Measurements from ENCODE around the gene PIGM.

The PIGM gene

GRCh38 chr1:159987186-159987585, 44.6 kb downstream of the PIGM start:
- H3K9ac ChIP-seq (ENCODE audit: low read length) = no peak overlapping the region
- no peaks in the 10 kb centered on the region for H3K9me3 ChIP-seq (ENCODE audit: low read length)
- no peaks in the 10 kb centered on the region for H3K4me1 ChIP-seq (ENCODE audit: insufficient read depth, low read length, severe bottlenecking)
- H3K4me3 ChIP-seq (ENCODE audit: low read depth, low read length, poor library complexity, severe bottlenecking) = no peak overlapping the region
- H3K36me3 ChIP-seq (ENCODE audit: insufficient read depth, low read length) = no peaks in the 10 kb centered on the region
- peaks cover 3% of the 10 kb centered on the region; the same call in 1 of the 2 replicates for H3K27me3 ChIP-seq (ENCODE audit: insufficient read depth, low read length)
- H3K79me2 ChIP-seq (ENCODE audit: insufficient read depth, low read length) = no peaks in the 10 kb centered on the region
- no peaks in the 10 kb centered on the region for H3F3A ChIP-seq (ENCODE audit: insufficient read depth, low read length)
- no peaks in the 10 kb centered on the region for H3K9me2 ChIP-seq (ENCODE audit: low read depth, low read length)
- TF ChIP-seq EZH2 (IDR thresholded peaks at IDR 0.05; ENCODE audit: borderline replicate concordance, low read length) = no peak
- TF ChIP-seq, protein P1, sequence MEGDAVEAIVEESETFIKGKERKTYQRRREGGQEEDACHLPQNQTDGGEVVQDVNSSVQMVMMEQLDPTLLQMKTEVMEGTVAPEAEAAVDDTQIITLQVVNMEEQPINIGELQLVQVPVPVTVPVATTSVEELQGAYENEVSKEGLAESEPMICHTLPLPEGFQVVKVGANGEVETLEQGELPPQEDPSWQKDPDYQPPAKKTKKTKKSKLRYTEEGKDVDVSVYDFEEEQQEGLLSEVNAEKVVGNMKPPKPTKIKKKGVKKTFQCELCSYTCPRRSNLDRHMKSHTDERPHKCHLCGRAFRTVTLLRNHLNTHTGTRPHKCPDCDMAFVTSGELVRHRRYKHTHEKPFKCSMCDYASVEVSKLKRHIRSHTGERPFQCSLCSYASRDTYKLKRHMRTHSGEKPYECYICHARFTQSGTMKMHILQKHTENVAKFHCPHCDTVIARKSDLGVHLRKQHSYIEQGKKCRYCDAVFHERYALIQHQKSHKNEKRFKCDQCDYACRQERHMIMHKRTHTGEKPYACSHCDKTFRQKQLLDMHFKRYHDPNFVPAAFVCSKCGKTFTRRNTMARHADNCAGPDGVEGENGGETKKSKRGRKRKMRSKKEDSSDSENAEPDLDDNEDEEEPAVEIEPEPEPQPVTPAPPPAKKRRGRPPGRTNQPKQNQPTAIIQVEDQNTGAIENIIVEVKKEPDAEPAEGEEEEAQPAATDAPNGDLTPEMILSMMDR (IDR thresholded peaks at IDR 0.05; ENCODE audit: low read length) = no peak
- no peak overlapping the region for H3K4me2 ChIP-seq (ENCODE audit: low read length)
- no peak overlapping the region for H2AFZ ChIP-seq (ENCODE audit: low read length)
- no peak overlapping the region for H3K27ac ChIP-seq (ENCODE audit: low read depth, low read length, poor library complexity, severe bottlenecking)
- H4K20me1 ChIP-seq (ENCODE audit: insufficient read depth, low read length) = no peaks in the 10 kb centered on the region

DNA sequence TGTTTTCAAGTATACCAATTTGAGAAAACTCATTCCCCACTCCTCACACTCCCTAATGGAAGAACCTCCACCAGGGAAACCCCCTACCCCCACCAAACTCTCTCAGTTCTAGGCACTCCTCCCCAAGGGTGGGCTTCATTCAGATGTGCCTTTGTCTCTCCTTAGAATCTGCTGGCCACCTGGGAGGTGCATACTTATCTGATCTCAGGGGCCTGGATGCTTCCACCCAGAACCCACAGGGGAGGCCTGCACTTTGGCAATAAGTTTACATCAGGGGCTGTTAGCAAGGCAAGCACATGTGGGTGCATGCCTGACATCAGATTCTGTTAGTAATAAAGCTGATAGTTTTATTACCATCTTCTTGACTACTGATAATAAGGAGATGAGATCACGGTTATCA, 45.3 kb downstream of the PIGM start:
- Histone ChIP-seq H3K79me2 (ENCODE audit: insufficient read depth, low read length) (no peaks in the 10 kb centered on the region), H2AFZ (ENCODE audit: low read length) (no peak overlapping the region), H3K9ac (ENCODE audit: low read length) (no peak overlapping the region), H3K4me2 (ENCODE audit: low read length) (no peak overlapping the region), H3K27ac (ENCODE audit: low read depth, low read length, poor library complexity, severe bottlenecking) (no peak overlapping the region), H3K27me3 (ENCODE audit: insufficient read depth, low read length) (peaks cover 3% of the 10 kb centered on the region; the same call in 1 of the 2 replicates), H3K4me3 (ENCODE audit: low read depth, low read length, poor library complexity, severe bottlenecking) (no peak overlapping the region), H4K20me1 (ENCODE audit: insufficient read depth, low read length) (no peaks in the 10 kb centered on the region), H3K9me3 (ENCODE audit: low read length) (no peaks in the 10 kb centered on the region), H3K36me3 (ENCODE audit: insufficient read depth, low read length) (no peaks in the 10 kb centered on the region), H3F3A (ENCODE audit: insufficient read depth, low read length) (no peaks in the 10 kb centered on the region), H3K9me2 (ENCODE audit: low read depth, low read length) (no peaks in the 10 kb centered on the region), H3K4me1 (ENCODE audit: insufficient read depth, low read length, severe bottlenecking) (no peaks in the 10 kb centered on the region)
- TF ChIP-seq EZH2 (IDR thresholded peaks at IDR 0.05; ENCODE audit: borderline replicate concordance, low read length) = no peak
- TF ChIP-seq, protein P1 (IDR thresholded peaks at IDR 0.05; ENCODE audit: low read length) = no peak

GRCh38 chr1:159986093-159986492, 45.7 kb downstream of the PIGM start:
- Histone ChIP-seq H3K4me2 (ENCODE audit: low read length) (no peak overlapping the region), H3K27ac (ENCODE audit: low read depth, low read length, poor library complexity, severe bottlenecking) (no peak overlapping the region), H3K36me3 (ENCODE audit: insufficient read depth, low read length) (no peaks in the 10 kb centered on the region), H3F3A (ENCODE audit: insufficient read depth, low read length) (no peaks in the 10 kb centered on the region), H3K4me3 (ENCODE audit: low read depth, low read length, poor library complexity, severe bottlenecking) (no peak overlapping the region), H3K9me3 (ENCODE audit: low read length) (no peaks in the 10 kb centered on the region), H3K4me1 (ENCODE audit: insufficient read depth, low read length, severe bottlenecking) (no peaks in the 10 kb centered on the region), H3K9me2 (ENCODE audit: low read depth, low read length) (no peaks in the 10 kb centered on the region), H4K20me1 (ENCODE audit: insufficient read depth, low read length) (no peaks in the 10 kb centered on the region), H2AFZ (ENCODE audit: low read length) (no peak overlapping the region), H3K79me2 (ENCODE audit: insufficient read depth, low read length) (no peaks in the 10 kb centered on the region), H3K27me3 (ENCODE audit: insufficient read depth, low read length) (peaks cover 3% of the 10 kb centered on the region; the same call in 1 of the 2 replicates), H3K9ac (ENCODE audit: low read length) (no peak overlapping the region)
- TF ChIP-seq, protein P1 (IDR thresholded peaks at IDR 0.05; ENCODE audit: low read length) = no peak
- no peak for TF ChIP-seq EZH2 (IDR thresholded peaks at IDR 0.05; ENCODE audit: borderline replicate concordance, low read length)

All from OCI-LY1 (cell line).